HG03442 (cell line): ENCODE results near the gene PSMD1.

ENCODE experiments used
- ATAC-seq: cut with Tn5 transposase; IDR thresholded peaks from one replicate; pipeline ENCODE4 v1.9.1; 2021; ENCODE audit warnings: mild to moderate bottlenecking, moderate library complexity; ENCODE audit not compliant: unreplicated experiment

PSMD1 gene

DNA sequence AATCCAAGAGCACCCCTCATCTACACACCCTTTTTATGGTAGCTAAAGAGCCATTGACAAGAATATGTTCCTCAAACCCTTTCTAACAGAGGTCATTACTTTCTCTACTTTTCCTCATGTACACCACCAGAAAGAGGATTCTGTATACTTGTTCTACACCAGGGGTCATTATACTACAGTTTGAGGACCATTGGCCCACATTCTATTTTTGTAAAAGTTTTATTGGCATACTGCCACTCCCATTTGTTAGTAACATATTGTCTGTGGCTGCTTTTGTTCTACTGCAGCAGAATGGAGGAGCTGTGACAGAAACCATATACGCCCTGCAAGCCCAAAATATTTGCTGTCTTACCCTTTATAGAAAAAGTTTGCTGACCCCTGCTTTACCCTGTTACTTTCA, 53.9 kb downstream of the PSMD1 start:
- no peak for ATAC-seq

GRCh38 chr2:231111987-231112386, 55.3 kb downstream of the PSMD1 start:
- ATAC-seq, result no peak

DNA sequence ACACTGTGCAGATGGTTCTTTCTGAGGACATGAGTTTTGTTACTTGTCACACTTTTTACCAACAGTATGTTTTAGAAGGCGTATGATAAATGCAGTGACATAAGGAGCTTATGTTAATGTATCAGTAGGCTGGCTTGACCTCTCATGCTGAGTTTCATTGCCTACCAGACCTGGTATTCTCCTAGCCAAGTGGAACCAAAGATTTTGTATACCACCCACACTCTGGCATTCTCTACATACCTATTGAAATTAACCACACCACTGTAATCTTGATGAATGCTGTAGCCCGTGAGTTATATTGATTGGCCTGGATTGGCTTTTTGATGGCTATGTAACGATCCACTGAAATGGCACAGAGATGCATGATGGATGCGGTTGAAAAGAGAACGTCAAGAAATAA, 56.8 kb downstream of the PSMD1 start:
- no peak for ATAC-seq

DNA sequence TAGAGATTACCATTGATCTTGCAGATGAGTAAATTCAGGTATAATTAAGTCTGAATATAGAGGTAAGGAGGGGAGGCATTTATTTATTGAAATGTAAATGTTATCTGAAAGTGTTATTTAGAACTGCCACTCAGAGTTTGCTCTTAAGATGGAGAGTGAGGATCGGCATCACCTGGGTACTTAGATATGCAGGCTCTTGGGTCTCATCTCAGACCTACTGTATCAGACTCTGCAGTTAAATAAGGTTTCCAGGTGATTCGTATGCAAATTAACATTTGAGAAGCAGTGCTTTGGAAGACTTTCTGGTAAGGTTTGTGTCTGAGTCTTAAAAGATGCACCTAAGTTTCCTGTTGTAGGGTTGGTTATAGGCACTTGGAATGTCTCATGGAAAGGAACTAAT, 59.0 kb downstream of the PSMD1 start:
- ATAC-seq, result no peak

DNA sequence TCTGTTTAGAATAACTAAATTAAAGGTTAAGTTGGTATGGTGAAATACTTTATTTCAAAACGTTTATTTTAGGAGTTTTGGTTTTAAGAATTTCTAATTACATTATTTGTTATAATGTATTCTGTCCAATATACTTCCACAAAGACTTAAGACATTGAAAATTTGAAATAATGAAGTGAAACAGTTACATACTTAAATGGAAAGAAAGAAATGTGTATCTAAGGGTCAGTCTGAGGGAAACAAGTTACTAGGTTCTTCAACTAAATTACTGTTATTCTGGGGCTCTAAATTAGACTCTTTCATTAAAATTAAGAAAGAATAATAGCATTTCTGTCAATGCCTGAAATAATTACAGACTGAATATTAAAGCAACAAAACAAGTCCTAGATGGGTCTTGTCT, 60.5 kb downstream of the PSMD1 start:
- ATAC-seq, result no peak

- no peak for ATAC-seq
Measured at GRCh38 chr2:231117922-231118613, 61.4 kb downstream of the PSMD1 start.

DNA sequence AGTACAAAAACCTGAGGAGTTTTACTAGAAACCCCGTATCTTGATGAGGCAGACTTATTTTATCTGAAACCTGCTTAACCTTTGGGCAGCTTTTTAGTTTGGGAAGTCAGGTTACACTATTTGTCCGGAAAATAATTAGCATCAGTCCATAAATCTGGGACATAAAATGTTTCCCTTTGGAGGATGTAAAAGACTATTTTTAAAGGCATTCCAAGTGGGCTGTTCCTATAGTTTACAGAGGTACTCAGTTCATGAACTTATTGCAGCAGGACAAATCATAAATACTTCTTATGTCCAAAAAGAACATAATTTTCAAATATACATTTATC, 61.9 kb downstream of the PSMD1 start:
- ATAC-seq, result no peak

DNA sequence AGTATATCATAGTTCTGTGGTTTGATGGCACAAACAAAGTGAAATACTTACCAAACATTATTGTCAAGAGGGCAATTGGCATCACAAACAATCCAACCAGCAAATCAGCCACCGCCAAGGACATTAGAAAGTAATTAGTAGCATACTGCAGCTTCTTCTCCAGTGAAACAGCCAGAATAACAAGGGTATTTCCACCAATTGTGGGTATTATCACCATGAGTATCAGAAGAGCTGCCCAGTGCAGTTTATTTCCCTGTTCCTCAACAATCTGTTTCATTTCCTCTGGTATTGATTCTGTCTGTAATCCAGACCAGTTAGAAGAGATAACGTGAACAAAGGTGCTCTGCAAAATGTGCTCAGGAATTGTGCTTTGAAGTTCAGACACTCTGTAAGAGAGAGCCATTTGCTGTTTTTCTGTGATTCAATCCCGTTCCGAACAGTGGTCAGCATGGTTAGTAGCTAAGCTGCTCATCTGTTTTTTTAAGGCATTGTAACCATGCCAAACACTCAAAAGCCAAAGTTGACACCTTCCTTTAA, 66.8 kb downstream of the PSMD1 start:
- no peak for ATAC-seq

DNA sequence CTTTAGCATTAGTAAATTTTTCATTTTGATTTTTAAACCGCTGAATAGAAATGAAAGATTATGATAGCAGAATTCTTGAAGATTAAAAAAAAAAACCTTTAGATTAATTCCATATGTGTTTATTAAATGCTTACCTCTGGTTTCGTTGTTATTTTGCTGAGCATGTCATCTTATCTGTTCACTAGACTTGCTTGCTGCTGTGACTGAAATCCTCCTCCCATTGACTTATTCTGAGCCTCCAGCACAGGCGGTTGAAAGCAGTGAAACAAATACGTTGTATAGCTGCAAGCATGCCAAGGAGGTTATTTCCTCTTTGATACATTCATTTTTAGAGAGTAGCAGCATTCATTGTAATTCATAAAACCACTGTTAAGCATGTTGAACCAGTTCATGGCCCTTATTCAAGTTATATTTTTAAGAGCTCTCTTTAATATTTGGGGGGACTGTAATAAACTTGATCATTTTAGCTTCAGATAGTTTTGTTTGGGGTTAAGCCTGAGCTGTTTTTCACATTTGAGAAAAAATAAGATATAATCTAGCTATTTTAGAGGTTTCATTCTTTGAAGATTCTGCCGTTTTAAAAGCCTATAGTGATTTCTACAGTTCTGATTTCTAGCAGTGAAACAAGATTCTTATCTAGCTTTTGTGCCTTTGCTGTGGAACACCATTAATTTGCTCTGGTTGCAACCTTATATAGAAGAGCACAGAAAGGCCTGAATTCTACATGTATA, 68.3 kb downstream of the PSMD1 start, which contains the start of gene HTR2B:
Gene HTR2B (minus strand): TSS at position 205 of the 731 bp plus-strand sequence. CDS start 1,278 bp downstream, outside the sequence.
- ATAC-seq, result no peak

DNA sequence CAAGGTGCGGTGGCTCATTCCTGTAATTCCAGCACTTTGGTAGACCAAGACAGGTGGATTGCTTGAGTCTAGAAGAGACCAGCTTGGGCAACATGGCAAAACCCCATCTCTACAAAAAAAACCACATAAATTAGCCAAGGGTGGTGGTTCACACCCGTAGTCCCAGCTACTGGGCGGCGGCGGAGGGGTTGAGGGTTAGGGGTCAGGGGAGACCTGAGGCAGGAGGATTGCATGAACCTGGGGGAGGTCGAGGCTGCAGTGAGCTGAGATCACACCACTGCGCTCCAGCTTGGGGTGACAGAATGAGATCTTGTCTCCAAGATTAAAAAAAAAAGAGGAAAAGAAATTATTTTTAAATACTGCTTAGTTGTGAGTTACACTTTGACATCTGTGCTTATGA, 69.5 kb downstream of the PSMD1 start:
- no peak for ATAC-seq

DNA sequence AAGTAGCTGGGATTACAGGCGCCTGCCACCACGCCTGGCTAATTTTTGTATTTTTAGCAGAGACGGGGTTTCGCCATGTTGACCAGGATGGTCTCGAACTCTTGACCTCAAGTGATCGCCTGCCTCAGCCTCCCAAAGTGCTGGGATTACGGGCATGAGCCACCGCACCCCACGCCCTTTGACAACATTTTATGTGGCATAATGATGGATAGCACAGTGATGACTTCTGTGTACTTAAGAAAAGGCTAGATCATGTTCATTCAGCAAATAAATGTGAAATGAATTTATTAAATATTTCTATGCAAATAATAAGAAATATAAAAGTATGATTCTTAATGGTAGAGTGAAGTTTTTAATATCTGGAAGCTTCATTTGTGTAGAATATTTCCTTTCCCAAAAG, 70.8 kb downstream of the PSMD1 start:
- ATAC-seq, result no peak

- no peak for ATAC-seq
Measured at GRCh38 chr2:231127936-231128335, 71.3 kb downstream of the PSMD1 start.

GRCh38 chr2:231128541-231128940, 71.9 kb downstream of the PSMD1 start:
- no peak for ATAC-seq

GRCh38 chr2:231129216-231129615, 72.5 kb downstream of the PSMD1 start:
- no peak for ATAC-seq

GRCh38 chr2:231130336-231131056, 73.8 kb downstream of the PSMD1 start:
- no peak for ATAC-seq

DNA sequence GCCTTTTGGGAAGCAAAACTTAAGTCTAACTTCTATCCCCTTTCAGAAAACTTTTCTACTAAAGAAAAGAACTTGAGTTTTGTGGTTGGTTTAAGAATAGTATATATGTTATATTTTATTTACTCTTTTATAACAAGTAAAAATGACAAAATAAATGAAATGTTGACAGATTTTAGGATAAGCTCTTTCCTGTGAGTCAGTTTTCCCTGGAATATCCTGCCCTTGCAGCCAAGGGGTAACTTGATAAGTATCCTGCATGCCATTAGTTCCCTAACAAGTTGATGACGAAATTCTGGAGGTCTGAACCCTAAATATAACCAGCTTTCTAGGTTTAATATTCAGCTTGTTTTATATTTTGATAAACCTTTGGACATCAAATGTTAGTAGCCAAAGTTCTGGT, 75.5 kb downstream of the PSMD1 start:
- ATAC-seq, result no peak

DNA sequence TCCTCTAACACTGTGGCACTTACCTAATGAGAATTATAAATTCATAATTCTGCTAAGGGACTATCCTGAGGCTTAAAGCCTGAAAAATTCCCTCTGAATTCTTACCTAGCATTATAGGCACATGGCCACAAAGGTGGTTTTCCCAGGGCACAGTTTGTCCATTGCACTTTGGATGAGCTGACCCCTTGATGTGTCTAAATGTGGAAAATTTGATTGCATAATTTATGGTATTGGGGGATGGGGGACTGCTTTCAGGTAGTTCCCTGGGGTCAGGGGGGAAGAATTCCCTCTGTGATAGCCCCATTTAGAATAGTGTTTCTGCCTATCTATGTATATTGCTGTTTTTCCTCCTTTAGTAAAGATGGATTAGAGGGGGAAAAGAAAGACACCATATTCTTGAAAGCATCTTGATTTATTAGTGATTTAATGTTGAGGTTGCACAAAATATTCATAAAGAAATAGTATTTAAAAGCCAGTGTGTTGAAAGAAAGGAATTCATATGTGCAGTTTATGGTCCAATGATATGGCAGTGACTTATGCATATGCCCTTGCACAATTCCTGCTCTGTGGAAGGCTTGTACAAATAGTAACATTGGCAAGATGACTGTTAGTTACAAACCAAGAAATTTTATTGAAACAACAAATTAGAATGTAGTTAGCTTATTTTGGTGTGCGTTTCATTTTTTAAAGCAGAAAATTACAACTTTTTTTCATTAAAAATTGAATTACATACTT, 76.9 kb downstream of the PSMD1 start:
- ATAC-seq, result no peak

DNA sequence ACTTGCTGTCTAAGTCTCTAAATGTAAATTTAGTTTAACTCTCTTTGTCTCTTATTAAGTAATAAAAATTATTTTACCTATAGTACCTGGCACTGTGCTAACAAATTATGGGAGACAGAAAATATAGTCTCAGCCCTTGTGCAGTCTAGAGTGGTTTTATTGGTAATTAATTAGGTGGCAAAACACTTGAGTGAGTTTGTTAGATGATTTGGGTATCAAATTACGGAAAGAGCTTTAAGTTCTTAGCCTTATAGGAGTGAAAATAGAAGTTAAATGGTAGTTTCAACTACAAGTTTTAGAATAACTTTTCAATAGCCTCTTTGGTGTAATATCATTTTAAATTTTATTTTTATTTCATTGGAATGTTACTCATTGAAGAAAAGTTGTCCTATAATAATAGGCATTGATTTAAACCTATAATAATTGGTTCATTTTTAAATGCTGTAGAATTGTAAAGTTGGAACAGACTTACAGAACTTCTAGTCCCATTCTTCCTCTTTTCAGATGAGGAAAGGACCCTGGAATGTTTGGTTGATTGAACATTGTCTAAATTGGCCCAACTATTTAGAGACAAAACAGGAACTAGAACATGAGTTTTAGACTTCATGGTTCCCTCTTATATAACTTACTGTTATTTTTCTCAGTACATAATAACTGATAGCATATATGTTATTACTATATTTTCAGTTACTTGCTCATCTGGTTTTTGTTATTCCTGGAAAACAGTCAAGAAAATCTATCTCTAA, 78.4 kb downstream of the PSMD1 start:
- no peak for ATAC-seq

- no peak for ATAC-seq
Measured at GRCh38 chr2:231138699-231139098, 82.0 kb downstream of the PSMD1 start.

- no peak for ATAC-seq
Measured at GRCh38 chr2:231139796-231140195, 83.1 kb downstream of the PSMD1 start.
